Suppressor macrophage treated with lipopolysaccharide for 4 hours (primary cell): ENCODE results near the gene SPSB1.

Experiments
- DNase-seq: peaks from one replicate; pipeline ENCODE4 v3.0.0-alpha.2; 2020

Gene SPSB1

GRCh38 chr1:9397997-9398526, 105.4 kb downstream of the SPSB1 start:
- DNase-seq: no peak

- no peak for DNase-seq
These were observed 107.1 kb downstream of the SPSB1 start for GRCh38 chr1:9399510-9400424.

DNA sequence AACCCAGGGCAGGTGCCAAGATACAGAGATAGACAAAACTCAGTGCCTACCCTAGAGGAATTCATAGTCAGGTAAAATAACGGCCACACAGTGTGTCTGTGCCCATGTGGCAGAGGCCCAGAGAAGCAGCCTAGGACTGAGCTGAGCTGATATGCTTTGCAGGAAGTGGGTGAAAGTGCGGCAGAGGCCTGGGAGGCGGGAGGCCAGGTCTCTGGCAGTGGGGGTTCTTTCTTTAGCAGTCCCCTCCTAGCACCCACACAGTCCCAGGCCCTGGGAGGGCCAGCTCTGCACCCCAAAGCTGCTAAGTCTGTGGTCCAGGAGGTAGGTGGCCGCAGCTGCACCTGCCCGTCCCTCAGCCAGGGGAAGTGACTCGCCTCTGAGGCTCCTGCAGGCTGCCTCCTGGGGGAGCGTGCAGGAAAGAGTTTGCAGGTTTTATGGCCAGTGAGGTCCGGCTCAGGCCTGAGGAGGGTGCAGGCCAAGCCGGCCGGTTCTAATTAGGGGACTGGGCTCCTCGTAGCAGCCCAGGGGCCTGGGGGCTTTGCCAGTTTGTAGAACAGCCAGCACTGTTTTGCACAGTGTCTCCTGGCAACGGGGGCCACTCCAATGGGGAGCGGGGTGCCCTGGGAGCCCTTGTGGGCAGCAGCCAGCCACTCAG, 107.9 kb downstream of the SPSB1 start:
- DNase-seq: no peak

DNA sequence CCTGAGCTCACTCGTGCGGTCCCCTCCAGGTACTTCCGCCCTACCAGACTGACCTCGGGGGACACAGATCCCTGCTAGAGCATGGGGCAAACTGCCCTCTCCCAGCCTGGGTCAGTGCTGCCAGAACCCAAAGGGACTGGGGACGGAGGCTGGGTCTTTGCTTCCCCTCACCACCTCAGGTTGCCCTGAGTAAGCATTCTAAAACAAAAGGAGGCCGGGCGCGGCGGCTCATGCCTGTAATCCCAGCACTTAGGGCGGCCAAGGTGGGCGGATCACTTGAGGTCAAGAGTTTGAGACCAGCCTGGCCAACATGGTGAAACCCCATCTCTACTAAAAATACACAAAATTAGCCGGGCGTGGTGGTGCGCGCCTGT, 108.4 kb downstream of the SPSB1 start:
- DNase-seq: no peak

DNA sequence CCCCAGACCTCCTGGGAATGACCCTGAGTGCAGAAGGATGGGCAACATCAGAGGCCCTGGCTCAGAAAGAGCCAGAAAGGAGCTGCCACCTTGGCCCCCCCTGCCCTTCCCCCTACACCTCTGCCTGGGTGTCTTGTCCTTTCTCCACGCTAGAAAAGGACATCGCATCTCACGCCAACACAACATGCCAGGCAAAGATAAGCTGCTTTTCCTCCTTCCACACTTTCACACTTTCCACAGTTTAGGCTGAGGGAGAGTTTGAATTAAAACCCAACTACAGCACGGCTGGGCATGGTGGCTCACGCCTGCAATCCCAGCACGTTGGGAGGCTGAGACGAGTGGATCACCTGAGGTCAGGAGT, 109.5 kb downstream of the SPSB1 start:
- DNase-seq: no peak

DNA sequence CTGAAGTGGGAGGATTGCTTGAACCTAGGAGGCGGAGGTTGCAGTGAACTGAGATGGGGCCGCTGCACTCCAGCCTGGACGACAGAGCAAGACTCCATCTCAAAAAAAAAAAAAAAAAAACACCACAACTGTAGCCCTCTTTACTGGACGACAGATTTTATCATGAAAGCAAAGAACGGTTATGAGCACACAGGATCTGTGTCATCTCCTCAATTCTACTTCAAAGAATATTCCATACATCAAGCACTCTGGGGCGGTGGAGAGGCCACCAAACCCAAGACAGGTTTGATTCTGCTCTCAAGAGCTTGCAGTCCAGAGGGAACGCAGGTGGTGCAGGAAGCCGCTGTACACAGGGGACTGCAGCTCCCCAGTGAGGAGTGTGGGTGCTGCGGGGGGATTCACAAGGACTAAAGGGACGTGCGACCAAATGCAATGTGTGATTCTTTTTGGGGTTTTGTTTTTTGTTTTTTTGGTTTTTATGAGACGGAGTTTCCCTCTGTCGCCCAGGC, 110.1 kb downstream of the SPSB1 start:
- no peak for DNase-seq

- DNase-seq: no peak
These were observed 111.6 kb downstream of the SPSB1 start for GRCh38 chr1:9404117-9404914.

DNA sequence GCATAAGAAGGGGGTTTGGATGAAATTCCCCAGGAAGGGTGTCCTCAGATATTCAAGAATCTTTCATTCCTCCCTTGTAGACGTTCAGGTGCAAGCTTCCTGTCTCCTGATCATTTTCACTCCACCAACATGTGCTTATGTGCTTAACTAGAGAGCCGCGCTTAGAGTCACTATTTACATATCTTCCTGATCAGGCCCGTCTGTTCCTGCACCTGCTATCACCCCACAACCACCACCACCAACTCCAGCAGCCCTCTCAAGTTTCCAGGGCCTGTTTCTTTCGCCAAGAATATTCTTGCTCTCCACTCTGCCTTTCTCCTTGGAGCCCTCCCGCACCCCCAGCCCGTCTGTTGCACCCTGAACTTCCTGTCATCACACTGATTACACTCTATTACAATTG, 113.4 kb downstream of the SPSB1 start:
- DNase-seq: no peak

DNA sequence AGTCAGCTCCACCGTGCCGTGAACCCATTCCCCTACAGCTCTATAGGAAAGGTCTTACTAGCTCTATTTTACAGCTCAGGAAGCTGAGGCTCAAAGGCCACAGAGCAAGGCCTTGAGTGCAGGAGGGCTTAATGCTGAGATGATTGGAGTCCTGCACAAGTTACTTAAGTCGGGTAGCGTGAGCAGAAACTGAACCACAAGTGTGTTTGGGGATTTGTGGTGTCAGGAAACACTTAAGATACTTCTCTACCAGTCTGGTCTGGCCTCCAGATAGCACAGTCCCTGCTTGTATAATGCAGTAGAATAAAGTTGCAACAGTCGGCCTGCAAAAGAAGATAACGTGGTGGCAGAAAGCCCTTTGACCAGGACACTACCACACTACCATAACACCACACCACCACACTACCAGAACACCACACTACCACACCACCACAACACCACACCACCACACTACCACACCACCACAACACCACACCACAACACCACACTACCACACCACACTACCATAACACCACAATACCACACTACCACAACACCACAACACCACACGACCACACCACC, 118.1 kb downstream of the SPSB1 start:
- no peak for DNase-seq

DNA sequence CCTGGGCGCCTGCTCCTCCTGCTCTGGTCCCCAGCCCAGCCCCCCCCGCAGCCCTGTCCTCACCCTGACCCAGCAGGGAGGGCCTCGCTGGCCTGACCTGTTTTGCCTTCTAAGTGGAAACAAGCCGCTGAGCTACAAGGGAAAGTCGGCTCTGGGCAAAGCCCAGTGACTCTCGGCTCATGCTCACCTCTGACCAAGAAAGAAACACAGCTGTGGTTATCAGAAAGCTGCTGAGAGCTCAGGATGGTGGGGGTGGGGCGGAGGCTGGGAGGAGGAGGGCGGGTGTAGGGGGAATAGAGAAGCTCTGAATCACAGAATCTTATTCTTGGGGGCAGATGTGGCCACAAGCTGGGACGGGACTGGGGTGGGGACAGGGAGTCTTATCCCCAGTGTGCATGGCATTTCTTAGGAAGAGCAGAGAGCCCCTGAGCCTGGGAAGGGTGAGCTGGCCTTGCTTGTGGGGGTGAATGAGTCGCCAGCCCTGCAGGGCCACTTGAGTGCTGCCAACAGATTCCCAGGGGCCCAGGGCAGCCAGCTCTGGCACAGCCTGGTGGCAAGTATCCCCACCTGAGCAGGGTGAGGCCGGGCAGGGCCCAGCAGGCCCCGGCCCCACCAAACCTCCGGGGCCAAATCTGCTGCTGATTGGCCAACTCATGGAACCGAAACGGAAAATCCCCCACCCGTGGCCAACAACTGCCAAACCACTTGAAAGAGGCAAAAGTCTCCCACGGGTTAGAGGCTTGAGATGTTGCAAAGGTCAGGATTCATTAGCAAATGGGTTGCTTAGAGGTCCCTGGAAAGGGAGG, 120.6 kb downstream of the SPSB1 start:
- DNase-seq: peak; percentile 21

DNA sequence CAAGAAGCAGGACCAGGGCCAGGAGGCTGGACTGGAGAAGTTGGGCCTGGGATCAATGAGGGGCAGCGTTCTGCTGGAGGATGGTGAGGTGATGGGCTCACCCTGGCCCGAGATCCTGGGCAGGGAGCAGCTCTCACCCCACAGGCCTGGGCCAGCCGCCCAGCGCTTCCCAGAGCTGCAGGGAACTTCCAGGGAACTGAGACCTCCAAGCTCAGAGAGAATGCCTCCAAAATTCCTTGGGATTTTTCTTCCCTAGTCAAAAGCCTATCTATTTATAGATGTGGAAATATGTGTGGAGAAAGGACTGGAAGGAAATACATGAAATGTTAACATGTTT, 121.2 kb downstream of the SPSB1 start:
- no peak for DNase-seq

- no peak for DNase-seq
These were observed 123.8 kb downstream of the SPSB1 start for GRCh38 chr1:9416506-9416905.

DNA sequence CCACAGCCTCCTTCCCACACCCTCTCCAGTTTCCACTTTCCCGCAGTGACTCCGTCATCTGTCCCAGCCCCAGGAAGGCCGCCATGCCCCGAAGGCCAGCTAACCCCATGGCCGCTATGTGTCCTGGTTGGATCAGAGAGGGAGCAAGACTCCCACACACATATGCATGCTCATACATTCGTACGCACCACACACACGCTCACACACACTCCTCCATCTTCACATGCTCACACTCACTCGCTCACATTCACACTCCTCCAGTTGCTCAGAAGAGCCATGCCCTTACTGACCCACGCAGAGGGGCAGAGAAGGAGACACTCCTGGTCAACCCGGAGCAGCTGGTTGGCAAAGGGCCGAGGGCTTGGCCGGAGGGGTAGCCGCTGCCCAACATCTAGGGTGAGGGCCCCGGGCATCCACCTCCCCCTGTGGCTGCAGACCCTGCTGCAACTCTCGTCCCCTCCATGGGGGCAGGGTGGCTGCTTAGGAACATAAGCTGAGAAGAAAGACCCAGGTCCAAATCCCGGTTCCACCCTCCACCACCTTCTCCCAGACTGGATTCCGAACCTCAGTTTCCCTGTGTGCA, 124.3 kb downstream of the SPSB1 start:
- DNase-seq: no peak

DNA sequence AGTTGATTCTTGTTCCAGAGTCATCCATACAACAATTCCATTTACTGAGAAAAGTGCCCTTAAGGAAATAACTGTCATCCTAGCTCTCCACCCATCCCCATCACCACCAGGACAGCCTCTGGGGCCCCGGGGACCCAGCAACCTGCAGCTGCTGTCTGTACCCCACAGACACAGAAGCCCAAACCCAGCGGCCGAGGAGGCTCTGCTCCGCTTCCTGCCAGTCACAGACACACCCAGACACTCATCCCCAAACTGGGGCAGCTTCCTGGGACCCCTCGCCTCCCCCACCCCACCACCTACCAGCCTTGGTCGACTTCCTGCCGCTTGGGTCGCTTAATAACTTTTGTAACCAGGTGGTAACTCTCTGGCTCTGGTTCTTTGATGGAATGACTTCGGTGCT, 125.0 kb downstream of the SPSB1 start:
- no peak for DNase-seq

DNA sequence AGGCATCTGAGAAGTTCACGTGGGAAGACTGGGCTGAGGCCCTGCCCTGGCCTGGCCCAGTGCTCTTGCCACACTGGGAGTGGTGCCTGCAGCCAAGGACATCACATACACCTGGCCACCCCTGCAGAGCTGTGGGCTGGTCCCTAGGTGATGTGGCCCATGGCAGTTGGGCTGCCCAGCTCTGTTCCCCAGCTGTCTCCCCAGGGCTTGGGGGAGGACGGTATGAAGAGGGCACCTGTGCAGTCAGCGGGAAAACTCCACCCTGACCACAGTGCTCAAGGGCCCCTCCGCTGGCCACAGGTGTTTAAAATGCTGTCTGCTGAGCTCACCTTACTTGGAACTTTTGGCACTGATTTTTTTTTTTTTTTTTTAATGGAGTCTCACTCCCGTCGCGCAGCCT, 126.2 kb downstream of the SPSB1 start:
- no peak for DNase-seq
